Cardiac septum (tissue), 1 donor: Measurements from ENCODE around the gene TTC24. TPM values are rescaled to one million over a fixed set of nuclear protein-coding genes. Genes with fewer than 3 reads are reported as not detected.
A peak's percentile ranks its signal among the peaks of the same experiment; 100 is the strongest.
"Not testable (repeated sequence)": the region's sequence is repeated elsewhere in the genome, so short reads cannot be mapped to it uniquely, and the experiment has no call there.

Experiments used
- DNase-seq: peaks from one replicate; pipeline ENCODE4 v3.0.0-alpha.2; 2020; ENCODE audit warnings: low spot score
- intact Hi-C: fragments of 100-400 bp; cut with DNase I; formaldehyde crosslinking; loops from one replicate; pipeline ENCODE4 v1.14.0; 2022
- total RNA-seq: library from RNA; stranded (reverse); fragmentation: NEBNext Ultra II Directional; extraction: Animal tissue kit (Norgen Biotek cat#: 25700); gene quantifications from one replicate; pipeline ENCODE4 v1.2.1, GENCODE V29; 2021
- donor health status: DM: no; HTN: no; CAD: no.

TTC24 gene
- total RNA-seq, 1 donor from 2014 or later, result not detected

DNA sequence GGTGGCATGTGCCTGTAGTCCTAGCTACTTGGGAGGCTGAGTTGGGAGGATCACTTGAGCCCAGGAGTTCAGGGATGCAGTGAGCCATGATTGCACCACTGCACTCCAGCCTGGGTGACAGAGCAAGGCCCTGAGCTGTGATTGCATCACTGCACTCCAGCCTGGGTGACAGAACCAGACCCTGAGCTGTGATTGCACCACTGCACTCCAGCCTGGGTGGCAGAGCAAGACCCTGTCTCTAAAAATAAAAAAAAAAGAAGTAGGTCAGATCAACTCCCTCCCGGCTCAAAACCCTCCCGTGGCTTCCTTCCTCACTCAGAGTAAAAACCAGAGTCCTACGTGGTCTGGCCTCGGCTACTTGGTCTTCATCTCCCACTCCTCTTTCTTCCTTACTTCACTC is 26.6 kb upstream of the TTC24 start:
- DNase-seq, intact Hi-C loops: not testable (repeated sequence)

DNA sequence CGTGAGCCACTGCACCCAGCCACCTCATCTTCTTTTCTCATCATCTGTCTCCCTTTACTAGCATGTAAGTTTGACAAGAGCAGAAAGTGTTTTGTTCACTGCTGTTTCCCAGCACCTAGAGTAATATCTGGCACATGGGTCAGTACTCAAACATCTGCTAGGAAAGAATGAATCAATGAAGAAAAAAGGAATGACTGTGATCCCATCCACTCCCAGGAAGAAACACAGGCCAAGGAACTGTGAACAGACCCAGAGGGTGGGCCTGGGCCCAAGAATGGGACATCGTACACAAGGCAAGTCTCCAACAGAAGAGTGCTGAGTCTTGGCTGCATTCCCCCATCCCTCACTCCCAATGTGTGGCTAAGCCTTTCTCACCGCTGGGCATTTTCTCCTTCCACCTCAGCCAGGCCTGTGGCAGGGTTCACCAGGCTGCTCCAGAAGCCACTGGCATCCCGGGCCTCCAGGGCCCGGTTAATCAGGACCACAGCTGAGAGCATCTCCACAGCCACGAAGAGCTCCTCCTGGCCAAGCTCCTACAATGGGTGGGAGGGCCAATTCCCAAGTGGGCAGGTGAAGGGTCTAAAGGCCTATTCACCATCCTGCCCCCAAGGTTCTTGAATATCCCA is 25.6 kb upstream of the TTC24 start:
- DNase-seq, result peak; percentile 22
- intact Hi-C loops, result no loop called here

DNA sequence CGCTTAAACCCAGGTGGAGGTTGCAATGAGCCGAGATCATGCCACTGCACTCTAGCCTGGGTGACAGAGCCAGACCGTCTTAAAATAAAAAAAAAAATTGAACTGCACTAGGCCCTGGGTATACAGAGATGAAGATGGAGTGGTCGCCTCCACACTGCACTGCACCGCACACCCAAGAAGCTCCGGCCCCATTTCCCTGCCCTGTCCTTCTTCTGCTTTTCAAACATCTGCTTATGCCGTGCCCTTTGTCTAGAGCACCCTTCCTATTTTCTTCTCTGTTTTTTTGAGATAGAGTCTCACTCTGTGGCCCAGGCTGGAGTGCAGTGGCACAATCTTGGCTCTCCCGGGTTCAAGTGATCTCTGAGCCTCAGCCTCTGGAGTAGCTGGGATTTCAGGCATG is 24.6 kb upstream of the TTC24 start:
- intact Hi-C loops, result no loop called here

DNA sequence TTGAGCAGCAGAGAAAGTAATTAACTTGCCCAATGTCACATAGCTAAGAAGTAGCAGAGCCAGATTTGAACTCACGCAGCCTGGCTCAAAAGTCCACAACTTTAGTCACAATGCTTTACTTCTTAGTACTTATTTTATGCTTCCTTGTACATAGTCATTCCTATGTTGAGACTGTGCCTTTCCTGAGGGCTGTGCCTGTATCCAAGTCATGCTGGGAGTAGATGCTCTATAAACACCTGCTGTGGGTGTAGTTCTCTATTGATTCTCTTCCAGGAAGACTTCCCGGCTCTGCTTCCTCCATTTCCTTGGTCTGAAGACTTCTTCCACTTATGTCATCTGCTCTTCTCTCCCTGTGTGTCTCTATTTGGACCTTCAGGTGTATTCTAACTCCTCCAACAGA is 23.8 kb upstream of the TTC24 start:
- intact Hi-C loops, result no loop called here
- DNase-seq, result no peak

More for the DNA sequence above, 24.6 kb upstream of the TTC24 start:
- no peak for DNase-seq

DNA sequence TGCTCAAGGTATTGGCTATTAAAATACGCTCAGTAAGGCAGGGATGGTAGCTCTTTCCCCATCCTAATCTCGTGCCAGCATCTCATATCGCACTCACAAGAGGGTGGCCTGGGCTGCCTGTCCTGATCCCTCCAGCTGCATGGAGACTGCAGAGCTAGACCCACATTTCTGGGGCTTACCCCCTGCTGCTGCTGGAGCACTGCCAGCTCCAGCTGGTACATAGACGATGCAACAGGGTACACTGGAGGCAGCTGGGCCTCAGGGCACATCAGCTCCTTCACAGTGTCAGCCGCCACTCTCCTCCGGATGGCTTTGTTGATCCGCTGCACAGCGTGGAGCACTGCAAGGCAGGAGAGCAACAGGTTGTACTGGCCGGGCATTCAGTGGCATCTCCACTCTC is 23.2 kb upstream of the TTC24 start:
- intact Hi-C loops, result no loop called here
- no peak for DNase-seq

DNA sequence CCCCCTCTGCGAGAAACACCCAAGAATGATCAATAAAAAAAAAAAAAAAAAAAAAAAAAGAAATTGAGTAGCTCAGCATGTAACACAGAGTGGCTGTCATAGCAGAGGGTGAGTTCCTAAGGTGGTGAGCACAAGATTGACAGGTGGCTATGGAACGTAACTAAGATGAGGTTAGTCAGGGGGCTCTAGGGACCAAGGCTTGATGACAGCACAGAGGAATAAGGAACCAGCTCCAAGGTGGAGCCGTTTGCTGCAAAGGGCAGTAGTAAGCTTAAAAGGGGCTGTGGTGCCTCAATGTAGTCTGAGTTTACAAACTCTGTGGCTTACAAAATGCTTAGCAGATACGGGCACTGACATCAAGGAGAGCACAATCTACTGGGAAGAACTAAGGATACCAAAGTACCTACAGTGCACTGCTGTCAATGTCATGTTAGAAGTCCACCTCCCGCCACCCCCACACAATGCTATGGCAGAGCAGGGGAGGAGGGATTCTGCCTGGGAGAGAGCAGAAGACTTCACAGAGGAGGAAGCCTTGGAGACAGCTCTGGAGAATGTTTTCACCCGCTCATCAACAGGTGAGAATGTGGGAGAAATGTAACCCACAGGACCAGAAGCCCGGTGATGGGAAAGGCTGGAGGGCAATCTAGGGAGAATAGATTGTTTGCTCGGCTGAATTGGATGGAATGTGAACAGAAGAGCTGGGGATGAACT is 20.3 kb upstream of the TTC24 start:
- intact Hi-C loops, result no loop called here
- peak; percentile 56 for DNase-seq

DNA sequence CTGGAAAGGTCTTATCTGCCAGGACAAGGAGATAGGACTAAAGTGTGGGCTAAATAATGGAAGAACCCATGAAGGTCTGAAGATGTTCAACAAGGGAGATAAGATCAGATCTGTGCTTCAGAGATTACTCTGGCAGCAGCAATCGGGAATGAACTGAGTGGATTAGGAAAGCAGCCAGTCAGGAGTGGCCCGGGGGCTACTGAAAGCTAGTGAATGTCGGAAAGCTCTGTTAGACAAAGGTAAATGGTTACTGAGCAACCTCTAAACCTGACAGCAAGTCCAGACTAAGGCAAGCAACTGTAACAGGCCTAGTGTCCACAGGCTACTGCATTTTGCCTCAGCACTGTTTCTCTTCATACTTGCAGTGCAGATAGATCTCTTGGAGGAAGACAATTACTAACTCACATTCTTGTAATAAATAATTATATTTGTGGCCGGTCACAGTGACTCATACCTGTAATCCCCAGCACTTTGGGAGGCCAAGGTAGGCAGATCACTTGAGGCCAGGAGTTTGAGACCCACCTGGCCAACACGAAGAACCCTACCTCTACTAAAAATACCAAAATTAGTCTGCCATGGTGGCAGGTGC is 19.6 kb upstream of the TTC24 start:
- DNase-seq, result no peak
- intact Hi-C loops, result no loop called here

DNA sequence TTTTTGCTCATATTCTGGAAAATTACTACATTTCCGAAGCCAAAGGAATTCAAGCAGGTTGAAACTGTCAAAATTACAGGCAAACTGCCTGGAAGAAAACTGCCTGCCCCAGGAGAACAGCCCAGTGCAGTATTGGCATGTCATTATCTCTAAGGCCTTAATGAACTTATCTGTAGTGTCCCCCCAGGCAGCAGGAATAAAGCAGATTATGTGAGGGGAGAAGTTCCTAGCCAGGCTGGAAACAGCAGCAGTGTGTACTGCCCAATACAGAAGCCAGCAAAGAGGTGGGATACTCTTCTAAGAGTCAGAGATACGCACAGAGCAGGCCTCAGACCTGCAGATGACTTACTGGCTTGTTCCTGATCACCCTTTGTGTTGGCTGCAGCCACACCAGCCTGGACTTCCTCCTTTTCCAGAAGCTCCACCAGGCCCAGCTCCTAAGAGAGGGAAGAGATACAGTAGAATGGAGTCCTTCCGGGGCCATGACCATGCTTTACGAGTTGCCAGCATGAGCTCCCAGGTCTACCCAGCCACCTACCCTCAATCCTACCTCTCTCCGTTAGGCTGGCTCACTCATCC is 18.8 kb upstream of the TTC24 start:
- DNase-seq, result peak; percentile 31
- intact Hi-C loops, result no loop called here

DNA sequence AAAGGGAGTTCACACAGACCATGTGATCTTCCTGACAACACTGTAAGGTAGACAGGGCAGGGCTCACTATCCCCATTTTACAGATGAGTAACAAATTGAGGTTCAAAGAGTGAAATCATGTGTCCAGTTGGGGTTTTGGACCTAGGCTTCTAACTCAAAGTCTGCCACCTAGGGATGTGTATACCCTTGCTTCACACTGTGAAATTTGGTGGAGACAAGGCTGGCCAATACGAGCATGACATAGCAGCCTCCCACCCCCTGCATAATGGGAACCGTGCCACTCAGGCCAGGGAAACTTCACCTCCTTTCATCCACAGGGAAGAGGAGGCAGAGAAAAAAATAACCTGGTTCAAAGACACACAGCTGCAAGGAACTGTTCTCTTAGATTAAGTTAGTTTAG is 14.0 kb upstream of the TTC24 start:
- intact Hi-C loops, result no loop called here

DNA sequence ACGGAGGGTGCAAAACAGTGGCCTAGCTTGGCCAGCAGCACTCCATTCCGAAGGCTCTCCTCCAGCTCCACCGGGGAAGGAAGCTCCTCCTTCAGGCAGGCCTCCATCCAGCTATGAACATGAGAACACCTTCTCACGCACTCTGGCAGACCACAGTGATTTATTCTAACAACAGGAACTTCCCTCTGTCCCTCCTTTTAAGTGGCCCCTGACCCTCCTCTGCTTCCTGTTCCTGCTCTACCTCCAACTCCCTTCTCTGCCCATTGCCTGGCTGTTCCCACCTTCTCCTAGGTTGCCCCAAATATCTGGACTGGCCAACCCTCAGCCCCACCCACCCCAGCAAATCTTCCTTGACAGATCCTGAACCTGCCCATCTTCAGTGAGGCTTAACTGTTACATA is 13.1 kb upstream of the TTC24 start:
- intact Hi-C loops, result no loop called here
- DNase-seq, result no peak

More for the DNA sequence above, 14.0 kb upstream of the TTC24 start:
- DNase-seq, result no peak

DNA sequence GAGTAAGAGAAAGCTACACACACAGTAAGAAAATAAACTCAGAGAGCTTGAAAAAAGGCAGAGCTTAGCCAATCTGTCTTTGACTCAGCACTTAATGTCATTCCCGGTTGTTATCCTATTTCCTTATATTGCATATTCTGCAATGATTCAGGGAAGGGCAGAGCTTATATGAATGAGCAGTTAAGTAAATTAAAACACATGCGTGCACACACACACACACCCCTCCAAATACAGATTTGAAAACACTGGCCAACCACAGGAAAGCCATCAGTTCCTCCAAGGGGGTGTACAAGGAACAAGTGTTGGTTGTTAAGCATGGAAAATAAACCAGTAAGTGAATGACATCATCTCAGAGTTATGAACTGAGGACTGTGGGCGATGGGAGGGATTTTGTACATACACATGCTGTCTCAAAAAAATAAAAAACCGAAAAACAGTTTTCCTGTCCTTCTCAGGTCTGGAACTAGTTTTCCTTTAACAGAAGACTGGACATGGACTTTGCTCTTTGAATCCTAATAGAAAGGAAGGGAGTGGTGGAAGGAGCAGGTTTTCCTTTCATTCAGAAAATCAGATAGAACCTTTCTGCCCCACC is 8.2 kb upstream of the TTC24 start:
- intact Hi-C loops, result no loop called here

DNA sequence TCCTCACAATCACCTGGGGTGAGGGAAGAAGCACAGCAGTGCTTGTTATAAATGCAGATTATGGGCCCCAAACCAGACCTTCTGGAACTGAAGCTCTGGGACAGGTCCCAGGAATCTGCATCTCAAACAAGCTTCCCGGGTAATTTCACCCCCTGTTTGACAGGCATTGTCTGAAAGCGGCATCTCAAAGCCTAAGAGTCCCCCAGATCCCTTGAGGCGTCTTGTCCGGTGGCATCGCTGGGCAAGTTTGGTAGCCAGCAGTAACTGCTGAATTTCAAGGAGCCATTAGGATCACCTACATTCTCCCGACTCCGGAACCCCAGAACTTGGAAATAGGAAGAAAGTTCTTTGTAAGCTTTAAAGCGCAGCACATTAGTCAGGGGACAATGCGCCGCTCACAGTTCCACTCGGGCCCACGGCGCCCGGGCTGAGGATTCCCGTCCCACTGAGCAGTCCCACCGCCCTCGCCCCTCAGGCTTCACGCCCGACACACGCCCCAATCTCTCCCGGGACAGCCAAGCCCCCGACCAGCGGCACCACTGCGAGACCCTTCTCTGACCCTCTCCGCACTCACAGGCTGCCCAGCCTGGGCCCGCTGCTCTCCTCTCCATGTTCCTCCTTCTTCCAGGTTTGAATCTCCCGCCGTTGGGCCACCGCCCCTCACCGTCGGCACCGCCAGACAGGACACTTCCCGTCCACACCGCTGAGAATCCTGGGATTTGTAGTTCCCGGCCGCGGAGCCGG is 7.4 kb upstream of the TTC24 start, which contains the start of gene IQGAP3:
TSS of gene IQGAP3 (minus strand) at position 647 of the 744 bp plus-strand sequence. CDS start at position 611, 36 bp downstream.
- DNase-seq, result peak; percentile 89
- intact Hi-C loops, result no loop called here

More for the DNA sequence above, 8.2 kb upstream of the TTC24 start:
- no peak for DNase-seq

DNA sequence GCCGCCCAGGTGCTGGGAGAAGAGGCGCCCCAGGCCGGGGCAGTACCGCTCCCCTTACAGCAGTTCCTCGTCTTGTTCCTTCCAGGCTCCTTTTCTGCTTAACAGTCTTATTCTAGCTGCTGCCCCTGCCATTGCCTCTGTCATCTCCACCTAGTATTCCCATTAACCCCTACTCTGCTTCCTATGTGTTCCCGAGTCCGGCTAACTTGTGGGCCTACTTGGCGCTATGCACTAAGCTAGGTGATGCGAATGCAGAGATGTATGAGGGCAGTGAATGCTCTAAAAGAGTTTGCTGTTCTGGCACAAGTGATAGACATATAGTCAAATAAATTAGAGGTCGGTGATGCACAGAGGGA is 6.9 kb upstream of the TTC24 start:
- intact Hi-C loops, result no loop called here

DNA sequence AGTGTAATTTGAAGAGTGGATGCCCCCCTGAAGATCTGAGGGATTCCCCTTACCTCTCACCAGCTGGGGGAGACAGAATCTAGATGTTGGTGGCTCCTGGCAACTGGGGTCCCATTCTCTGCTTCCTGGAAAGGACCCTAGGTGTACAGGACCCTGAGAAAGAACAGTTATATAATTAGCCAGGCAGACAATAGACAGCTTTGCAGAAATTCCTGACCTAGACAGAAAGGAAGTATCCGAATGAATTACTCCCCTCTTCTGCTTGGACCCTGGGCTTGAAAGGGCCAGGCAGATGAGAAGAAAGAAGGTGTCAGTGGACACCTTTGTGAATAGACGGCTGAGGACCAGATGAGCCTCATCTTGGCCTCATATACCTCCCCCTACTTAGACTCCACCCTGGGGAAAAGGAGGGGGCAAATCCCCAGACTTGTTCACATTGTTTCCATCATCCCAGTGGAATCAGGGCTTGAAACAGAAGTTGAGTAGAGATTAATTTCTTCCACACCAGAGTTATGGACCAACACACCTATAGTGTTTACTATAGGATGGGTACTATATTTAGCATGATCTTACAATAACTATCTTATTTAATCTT is 5.4 kb upstream of the TTC24 start:
- intact Hi-C loops, result no loop called here

More for the DNA sequence above, 6.9 kb upstream of the TTC24 start:
- DNase-seq, result no peak

DNA sequence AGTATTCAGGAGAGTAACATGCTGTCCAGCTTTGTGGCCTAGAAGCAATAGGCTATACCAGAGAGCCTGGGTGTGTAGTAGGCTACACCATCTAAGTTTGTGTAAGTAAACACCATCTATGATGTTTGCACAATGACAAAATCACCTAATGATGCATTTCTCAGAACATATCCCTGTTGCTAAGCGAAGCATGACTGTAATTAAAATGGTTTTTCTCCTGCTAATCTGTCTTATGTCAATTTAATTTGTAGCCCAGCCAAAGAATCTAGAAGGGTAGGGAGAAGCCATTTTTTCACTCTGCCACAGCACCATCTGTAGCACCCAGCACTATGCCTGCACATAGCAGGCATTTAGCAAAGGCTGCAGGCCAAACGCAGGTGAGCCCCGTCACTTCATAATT is 2.0 kb upstream of the TTC24 start:
- intact Hi-C loops, result no loop called here
- DNase-seq, result no peak

More for the DNA sequence above, 5.4 kb upstream of the TTC24 start:
- DNase-seq, result no peak

DNA sequence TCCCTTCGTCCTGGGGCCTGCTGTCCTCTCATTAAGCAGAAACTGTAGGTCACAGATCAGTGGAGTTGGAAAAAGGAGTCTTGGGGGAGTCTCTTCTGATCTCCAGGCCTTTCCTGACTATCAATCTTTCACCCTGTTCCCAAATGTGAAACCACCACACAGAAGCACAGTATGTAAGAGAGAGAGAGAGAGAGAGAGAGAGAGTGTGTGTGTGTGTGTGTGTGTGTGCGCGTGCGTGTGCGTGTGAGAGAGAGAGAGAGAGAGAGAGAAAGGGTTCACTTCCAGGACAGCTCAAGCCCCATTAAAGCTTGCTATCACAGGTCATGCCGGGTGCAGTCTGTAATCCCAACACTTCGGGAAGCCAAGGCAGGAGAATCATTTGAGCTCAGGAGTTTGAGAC is 1.5 kb upstream of the TTC24 start:
- intact Hi-C loops, result no loop called here

DNA sequence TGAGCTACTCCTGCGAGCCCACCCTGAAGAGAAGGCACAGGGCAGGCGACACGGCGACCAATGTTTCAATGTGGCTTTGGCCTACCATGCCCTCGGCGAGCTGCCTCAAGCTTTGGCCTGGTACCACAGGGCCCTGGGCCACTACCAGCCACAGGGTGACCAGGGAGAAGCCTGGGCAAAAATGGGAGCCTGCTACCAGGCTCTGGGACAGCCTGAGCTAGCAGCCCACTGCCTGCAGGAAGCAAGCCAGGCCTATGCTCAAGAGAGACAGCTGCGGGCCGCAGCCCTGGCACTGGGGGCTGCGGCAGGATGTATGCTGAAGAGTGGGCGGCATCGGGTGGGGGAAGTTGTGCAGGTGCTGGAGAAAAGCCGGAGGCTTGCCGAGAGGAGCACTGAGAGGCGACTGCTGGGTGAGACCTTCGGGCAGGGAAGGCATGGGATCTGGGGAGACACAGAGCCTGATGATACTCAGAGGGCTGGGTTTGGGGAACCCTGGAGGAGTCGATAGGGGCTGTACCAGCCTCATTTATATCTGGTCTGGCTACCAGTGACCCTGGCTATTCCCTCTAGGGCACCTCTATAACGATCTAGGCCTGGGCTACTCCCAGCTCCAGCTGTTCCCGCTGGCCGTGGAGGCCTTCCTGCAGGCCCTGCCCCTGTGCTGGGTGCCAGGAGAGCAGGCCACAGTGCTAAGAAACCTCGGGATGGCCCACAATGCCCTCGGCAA is 2.3 kb downstream of the TTC24 start:
- intact Hi-C loops, result loop anchor here (5.0 kb wide), 1 partner anchor 75 kb away; no protein-coding TSS in a partner anchor
- no peak for DNase-seq

More for the DNA sequence above, 1.5 kb upstream of the TTC24 start:
- no peak for DNase-seq

DNA sequence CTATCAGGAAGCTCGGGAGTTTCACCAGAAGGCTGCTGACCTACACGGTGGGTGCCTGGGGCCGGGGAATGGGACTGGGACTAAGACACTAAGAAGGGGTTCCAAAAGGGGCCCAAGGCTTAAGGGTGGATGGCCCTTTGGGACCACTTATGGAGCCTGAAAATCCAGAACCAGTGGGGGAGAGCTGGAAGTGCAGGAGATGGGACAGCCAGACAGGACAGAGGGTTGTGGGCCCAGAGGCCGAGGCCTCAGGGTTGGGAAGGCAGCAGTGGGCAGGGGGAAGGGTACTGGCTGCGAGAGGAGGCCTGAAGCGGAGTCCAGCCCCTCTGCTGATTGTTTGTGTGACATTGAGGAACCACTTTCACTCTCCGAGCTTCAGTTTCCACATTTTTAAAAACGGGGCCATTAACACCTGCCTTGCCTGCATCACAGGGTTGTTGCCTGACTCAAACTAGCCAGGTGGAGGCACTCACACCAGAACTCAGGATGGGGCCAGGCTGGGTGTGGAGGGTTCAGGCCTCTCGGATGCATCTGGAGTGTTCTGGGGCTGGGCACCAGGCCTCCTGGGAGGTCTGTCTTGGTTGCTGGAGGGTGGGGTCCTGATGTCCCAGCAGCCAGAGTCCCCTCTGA is 3.0 kb downstream of the TTC24 start:
- DNase-seq, result no peak
- intact Hi-C loops, result loop anchor here (5.0 kb wide), 1 partner anchor 75 kb away; no protein-coding TSS in a partner anchor
